ENCODE data around the gene ITPR1.

GRCh38 chr3:4753073-4753691 is 260.0 kb downstream of the ITPR1 start:
- TF ChIP-seq CTCF (conservative IDR thresholded peaks at IDR 0.05) (no peak), EZH2 (IDR thresholded peaks at IDR 0.05; ENCODE audit: low read depth) (no peak)

All from PC-9 (cell line).